GM21619 (cell line): ENCODE results near the gene DCT.
"Not testable (repeated sequence)": the region's sequence is repeated elsewhere in the genome, so short reads cannot be mapped to it uniquely, and the experiment has no call there.

Source experiments
- ATAC-seq: cut with Tn5 transposase; IDR thresholded peaks from one replicate; pipeline ENCODE4 v1.9.1; 2021; ENCODE audit not compliant: unreplicated experiment

The DCT gene

DNA sequence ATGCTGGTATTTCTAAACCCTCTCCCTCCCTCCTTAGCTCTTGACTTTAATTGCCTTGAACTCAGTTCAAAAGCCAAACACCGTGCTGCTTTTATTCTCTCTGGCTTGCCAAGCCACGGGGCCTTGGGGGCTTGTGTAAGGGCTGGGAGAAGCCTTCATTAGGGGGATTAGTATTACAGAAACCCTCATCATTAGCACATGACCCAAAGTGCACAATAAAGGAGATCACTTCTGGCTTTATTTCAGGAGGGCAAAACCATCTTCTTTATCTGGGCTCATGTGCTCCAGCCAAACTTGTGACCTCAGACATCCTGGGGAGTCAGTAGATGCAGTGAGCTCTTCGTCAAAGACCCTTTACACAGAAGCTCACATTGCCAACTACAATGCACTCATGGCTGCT lies at the start of gene DCT:
TSS of gene DCT (minus strand) at position 67 of the 400 bp plus-strand sequence. CDS start 427 bp downstream, outside the sequence.
- ATAC-seq: no peak

DNA sequence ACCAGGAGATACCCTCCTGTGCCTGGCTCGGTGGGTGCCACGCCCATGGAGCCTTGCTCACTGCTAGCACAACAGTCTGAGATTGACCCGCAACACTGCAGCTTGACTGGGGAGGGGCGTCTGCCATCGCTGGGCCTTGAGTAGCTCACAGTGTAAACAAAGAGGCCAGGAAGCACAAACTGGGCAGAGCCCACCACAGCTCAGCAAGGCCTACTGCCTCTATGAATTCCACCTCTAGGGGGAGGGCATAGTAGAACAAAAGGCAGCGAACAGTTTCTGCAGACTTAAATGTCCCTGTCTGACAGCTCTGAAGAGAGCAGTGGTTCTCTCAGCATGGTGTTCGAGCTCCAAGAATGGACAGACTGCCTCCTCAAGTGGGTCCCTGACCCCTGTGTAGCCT lies 47.5 kb upstream of the DCT start:
- ATAC-seq: not testable (repeated sequence)

DNA sequence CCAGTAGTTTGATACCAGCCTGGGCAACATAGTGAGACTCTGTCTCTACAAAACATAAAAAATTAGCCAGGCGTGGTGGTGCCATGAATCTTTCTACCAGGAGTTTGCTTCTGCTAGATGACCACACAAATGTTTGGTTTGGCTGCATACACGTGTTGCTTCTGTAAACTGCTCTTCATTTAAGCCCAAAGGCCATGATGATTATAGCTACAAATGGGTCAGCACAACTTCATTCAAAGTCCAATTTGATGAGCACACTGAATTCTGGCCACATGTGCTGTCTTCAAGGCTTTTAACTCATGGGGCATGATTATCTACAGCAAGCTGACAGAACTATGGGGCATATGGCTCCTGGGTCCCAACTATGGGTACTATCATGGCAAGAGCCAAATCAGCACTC lies 46.3 kb upstream of the DCT start:
- ATAC-seq: no peak

DNA sequence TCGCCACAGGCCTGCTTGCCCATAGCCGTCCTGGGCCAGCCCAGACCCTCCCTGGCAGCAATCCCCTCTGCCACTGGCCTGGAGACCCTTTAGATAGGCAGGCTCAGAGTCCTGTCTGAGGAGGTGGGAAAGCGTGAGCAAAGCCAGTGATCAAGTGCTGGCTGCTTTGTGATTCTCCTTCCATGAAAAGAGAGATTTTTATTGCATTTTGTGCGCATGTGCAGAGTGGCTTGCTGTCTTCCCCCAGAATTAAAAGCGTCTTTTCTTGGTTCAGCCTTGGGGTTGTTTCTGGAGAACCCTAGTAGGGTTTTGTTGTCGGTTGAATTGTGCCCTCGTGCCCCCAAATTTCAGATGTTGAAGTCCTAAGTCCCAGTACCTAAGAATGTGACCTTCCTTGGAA lies 44.9 kb upstream of the DCT start:
- no peak for ATAC-seq

DNA sequence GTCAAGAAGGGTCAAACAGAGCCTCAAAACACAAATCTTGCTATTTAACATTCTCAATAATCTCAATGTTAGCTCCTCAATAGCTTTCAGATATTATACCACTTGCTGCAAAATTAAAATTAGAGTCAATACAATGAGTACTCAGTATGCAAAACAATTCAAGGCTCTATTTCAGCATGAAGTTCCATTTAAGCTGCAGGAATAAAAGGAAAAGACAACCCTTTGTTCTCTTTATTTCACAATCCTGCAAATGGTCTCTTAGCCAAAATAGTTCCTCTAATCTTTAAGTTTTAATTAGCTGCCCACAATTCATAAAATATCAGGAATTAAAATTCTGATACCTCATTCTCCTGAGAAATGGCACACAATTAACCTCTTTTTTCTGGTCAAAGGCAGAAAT lies 40.5 kb upstream of the DCT start:
- no peak for ATAC-seq

DNA sequence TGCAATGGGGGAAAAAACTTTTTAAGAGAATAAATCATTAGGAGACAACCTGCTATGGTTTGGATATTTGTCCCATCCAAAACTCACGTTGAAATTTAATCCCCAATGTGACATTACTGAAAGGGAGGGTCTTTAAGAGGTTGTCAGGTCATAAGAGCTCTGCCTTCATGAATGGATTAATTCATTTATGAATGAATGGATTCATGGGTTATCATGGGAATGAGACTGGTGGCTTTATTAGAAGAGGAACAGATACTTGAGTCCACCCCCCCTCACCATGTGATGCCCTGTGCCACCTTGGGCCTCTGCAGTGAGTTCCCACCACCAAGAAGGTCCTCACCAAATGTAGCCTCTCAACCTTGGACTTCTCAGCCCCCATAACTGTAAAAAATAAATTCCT lies 37.0 kb upstream of the DCT start:
- ATAC-seq: no peak

DNA sequence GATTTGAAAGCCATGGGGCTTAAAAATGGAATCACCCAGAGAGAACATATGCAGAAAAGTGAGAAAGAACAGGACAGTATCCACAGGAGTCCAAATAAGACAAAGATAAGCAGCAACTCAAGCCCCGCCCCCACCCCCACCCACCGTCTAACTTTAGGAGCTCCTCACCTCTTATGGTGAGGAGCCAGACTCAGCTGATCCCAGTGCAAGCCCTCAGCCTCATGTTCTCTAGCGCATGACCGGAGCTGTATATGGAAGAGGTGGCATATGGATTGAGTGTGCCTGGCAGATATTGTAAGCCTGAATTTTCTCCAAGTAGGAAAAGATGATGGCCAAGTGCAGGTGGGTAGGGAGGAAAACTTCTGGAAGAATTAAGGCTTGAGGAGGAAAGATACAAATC lies 36.4 kb upstream of the DCT start:
- ATAC-seq: no peak

DNA sequence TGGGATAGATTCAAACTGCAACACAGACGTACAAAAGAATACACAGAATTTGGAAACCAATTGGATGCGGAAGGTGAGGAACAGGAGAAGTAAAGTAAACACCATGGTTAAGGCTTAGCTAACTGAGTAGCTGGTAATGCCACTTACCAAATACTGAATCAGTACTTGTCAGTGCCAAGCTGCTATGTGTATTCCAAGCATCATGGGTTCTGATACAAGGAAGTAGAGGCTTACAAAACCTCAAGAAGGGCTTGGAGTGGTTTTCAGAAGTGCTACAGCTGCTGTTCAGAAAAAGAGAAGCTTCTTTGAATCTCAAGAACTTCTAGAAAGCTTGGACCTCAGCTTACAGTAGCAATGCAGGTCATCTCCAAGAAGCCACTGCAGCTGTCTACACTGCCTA lies 35.9 kb upstream of the DCT start:
- no peak for ATAC-seq

DNA sequence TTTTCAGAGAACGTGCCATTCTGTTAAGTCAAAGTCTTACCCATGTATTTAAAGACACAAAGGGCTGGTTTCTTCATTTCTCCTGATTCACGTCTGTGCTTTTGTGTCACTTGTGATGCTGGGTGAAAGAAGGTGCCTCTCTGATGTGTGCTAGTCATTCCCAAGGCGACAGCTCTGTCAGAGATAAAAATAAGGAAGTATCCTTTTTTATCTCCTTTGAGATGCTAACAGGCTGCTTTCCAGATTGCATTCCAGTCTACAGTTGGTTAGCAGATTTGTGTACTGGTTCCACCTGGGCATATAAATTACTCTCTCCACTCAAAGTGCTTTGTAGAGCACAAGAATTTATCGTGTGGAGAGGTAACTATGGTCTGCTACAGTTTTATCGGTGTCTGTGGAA lies 33.5 kb upstream of the DCT start:
- no peak for ATAC-seq

DNA sequence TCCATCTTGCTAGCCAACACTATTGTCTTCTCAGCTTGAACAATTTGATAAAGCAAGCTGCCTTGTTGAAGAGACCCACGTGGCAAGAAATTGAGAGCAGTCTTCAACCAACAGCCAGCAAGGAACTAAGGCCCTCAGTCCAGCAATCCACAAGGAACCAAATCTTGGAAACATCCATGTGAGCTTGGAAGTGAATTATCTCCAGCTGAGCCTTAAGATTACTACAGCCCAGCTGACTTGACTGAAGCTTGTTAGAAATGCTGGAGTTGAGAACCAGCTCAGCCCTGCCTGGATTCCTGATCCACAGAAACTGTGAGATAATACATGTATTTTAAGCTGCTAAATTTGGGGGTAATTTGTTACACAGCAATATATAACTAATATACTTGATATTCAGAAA lies 26.2 kb upstream of the DCT start:
- no peak for ATAC-seq

DNA sequence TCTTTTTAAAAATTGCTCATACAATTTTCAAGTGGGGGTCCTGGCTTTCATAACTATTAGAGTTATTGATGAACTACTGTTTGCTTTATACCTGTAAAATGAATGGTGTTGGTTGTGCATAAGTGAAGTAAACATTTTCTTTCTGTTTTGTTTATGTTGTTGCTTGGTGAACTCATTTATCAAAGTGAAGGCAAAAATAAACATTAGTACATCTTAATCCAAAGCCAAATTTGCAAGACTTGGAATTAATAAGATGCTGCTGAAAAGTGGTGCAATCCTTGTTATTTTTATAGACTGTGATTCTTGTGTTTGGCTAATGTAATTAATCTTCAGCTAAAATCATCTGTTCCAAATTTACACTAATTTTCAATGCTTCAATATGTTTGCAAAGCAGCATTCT lies 24.4 kb upstream of the DCT start:
- no peak for ATAC-seq

DNA sequence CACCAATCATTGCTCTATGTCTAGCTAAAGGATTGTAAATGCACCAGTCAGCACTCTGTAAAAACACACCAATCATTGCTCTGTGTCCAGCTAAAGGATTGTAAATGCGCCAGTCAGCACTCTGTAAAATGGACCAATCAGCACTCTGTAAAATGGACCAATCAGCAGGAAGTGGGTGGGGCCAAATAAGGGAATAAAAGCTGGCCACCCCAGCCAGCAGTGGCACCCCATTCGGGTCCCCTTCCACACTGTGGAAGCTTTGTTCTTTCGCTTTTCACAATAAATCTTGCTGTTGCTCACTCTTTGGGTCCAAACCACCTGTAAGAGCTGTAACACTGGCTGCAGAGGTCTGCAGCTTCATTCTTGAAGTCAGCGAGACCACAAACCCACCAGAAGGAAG lies 19.3 kb upstream of the DCT start:
- not testable (repeated sequence) for ATAC-seq

DNA sequence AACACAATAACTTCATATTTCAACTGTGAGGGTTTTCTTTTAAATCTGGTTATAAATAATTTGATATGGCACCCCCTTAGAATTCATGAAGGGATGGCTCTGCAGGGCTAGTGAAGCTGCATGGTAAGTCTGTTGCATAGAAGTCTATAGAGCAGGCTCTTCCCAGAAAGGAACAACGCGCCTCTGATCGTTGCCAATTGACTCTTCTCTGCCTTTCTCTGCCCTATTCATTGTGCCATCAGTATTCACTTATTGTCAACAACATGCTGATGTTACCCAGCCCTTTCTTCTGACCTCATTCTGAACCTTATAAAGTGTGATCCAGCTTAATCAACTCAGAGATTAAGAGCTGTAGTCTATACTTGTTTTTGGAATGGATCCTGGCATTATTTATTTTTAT lies 16.3 kb upstream of the DCT start:
- no peak for ATAC-seq

DNA sequence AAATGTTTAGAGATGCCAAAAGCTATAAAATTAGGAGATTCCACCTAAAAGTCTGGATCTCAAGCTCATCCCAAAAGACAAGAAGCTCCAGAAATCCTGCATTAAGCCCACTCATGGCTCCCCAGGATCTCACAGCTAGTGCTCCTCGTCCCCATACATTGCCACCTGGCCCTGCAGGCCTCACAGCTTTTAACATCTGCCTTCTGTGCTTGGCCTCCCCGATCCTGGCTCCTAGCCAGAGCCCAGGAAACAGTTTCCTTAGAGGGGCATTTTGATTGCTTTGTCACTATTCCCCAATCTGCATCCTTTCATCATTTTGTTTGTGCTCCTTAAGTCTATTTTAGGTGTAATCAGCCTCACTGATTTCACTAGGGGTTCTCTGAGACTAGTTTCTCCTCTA lies 14.5 kb upstream of the DCT start:
- ATAC-seq: no peak

DNA sequence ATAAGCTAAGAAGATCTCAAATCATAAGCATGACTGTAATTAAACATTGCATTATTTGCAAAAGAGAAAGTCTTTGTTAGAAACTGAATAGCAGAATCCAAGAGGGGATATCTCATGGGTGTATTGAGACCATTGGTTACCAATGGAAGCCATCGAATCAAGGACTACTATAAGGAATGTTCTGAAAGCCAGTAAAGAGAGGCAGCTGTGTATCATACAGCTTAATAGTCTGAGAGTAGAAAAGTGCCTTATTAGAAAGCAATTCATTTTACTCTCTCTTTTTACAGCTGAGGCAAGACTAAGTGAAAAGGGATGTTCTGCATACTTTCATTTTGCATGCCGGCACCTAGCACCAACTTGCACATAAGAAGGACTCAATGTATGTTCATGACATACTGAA lies 7.6 kb upstream of the DCT start:
- ATAC-seq: no peak

DNA sequence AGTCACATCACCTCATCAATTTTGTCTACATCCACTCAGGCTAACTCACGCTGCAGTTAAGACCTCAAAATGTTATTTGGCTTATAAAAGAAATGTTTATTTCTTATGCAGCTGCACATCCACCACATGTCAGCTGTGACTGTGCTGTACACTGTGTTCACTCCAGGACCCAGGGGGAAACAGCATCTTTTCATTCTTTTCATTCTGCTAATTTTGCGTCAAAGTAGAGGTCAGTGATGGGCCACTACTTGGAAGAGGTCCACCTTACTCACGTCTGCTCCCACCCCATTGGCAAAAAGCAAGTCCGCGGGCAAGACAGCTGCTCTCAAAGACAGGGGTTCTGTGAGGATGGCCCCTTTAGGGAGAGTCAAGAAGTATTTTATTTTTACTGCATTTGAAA lies 4.5 kb upstream of the DCT start:
- no peak for ATAC-seq

DNA sequence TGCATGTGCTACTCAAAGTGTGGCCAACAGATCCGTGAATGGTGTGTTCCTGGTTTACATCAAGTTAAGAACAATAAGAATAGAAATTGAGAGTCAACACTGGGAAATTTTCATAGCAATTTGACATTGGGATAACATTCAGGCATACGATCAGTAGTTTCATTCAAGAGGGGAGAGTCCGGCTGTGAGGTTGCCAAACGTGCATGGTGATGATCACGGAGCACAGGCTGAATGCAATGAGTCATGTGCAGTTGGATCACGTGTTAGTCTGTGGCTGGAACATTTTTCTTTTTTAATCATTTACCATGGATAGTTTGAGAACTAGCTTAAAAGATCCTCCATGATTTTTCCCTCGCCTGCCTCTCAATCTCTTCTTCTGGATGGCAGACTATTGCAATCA lies 2.5 kb upstream of the DCT start:
- no peak for ATAC-seq

DNA sequence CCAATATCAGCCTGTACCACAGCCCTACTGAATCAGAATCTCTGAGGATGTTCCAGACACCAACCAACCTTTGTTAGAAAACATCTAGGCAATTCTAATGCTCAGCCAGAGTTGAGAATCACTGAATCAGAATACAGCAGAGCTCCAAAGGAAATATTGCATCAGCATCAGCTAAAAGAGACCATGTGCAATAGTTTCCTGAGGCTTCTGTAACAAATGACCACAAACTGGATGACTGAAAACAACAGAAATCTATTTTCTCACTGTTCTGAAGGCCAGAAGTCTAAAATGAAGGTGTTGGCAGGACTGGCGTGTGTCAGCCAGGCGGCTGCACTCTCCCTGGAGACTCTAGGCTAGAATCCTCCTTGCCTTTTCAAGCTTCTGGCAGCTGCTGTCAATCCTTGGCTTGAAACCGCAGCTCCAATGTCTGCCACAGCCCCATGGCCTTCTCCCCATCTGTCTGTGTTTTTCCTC lies 1.2 kb upstream of the DCT start:
- ATAC-seq: no peak

DNA sequence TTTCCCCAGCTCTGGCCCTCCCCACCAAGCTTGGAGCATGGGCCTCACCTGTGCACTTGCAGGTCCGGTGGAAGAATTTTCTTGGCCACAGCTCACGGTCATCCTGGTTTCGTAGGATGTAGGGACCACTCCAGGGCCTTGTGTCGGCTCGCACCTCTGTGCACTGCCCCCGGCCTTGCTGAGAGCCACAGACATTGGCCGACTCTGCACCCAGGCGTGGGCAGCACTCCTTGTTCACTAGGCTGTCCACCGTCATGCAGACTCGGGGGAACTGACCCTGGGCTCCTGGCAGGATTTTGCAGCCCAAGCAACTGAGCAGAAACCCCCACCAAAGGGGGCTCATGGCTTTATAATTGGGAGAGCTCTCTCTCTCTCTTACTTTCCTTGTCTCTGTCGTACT lies 569 bp downstream of the DCT start:
- no peak for ATAC-seq

DNA sequence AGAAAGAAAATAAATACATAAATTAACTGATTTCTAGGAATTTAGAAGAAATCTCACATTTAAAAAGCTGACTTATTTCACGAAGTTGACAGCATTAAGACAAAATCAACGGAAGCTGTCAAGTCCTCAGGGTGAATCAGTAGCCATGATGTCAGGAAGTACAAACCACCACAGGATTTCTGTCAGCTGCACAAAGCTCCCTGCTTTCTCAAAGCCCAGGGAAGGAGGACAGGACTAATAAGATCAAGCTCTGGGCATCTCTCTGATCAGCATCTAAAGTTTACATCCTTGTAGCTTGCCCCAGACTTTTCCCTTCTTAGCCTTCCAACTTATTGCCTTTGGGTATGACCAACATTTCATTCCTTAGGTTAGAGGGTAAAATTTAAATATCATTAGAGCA lies 9.4 kb downstream of the DCT start:
- ATAC-seq: no peak

DNA sequence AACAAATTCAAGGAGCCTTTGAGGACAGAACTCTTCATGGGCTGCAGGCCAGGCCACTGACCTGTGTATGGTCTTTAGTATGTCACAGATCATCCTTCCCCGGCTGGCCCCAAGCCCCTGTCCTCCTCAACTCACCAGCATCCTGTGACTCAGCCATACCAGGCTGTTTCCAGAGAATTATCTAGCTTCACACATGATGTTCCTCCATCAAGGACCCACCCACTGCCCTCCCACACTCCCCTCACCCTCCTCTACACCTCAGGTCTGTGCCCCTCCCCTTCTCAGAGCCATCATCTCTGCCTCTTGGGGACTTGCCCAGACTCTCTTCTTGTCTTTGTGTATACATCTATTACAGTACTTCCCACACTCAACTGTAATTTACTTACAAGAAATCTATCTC lies 14.7 kb downstream of the DCT start:
- no peak for ATAC-seq

DNA sequence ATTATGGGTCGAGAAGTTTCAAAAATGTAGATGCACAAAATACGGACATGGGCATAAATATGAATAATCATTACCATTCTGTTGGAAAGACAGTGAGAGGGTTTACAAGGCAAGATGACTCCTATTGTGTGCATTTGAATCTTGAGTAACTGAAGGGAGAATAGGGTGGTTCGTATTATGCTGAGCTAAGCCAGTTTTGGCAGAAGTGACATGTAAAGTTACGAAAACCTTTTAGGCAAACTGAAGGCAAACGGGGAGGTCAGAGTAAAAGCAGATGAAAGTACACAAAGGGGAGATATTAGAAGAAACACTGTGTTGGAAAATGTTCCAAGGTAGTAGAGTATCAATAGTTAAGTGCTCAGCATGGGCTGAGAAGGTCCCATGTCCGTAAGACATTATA lies 16.8 kb downstream of the DCT start:
- ATAC-seq: no peak

DNA sequence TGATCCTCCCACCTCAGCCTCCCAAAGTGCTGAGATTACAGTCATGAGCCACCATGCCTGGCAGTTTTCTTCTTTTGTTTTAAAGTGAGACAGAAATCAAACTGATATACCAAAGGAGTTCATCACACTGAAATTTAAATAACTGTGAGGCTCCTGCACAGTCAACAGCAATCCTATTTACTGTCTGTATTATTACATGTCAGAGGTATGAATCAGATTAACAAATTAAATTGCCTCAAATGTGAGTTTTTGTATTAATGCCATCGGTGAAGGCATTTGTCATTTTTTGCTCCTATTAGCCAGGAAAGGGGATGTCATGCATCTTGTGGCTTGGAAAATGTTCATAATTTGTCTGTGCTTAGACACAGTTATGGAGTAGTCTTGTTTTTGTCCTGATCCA lies 20.4 kb downstream of the DCT start:
- no peak for ATAC-seq

DNA sequence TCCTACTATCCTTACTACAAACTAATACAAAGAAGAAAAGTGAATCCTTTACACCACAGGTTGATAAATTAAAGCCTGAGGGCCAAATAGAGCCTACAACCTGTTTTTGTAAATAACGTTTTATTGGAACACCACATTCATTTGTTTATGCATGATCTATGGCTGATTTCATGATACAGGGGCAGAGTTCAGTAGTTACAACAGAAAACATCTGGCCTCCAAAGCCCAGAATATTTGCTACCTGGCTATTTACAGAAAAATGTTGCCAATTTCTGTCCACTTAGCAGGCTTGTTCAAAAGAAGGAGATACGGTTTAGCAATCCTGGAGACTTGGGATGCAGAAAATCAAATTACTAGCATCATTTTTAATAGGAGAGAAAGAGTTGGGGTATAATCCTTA lies 24.1 kb downstream of the DCT start:
- no peak for ATAC-seq
